NCI-H345 treated with DMSO at 0.1 percent for 48 hours (cell line): Measurements from ENCODE around the gene PIPOX.

Source experiments
- DNase-seq: peaks from one replicate; lab custom pipeline; 2025; ENCODE audit not compliant: unreplicated experiment; lab: John Stamatoyannopoulos, UW

Gene PIPOX

GRCh38 chr17:29042679-29043538, at the start of gene PIPOX:
PIPOX (plus strand) TSS chr17:29043141; CDS start chr17:29043226, 85 bp downstream.
- DNase-seq: peak; percentile 97

- no peak for DNase-seq
Observed at GRCh38 chr17:28993645-28994426, 49.1 kb upstream of the PIPOX start.

GRCh38 chr17:28996554-28997096, 46.3 kb upstream of the PIPOX start:
- DNase-seq: no peak

GRCh38 chr17:28997806-28998205, 45.1 kb upstream of the PIPOX start:
- DNase-seq: peak; percentile 67

- peak; percentile 29 for DNase-seq
Observed at GRCh38 chr17:28999206-28999605, 43.7 kb upstream of the PIPOX start.

- DNase-seq: no peak
Observed at GRCh38 chr17:29000973-29001372, 42.0 kb upstream of the PIPOX start.

GRCh38 chr17:29002811-29003210, 40.1 kb upstream of the PIPOX start:
- DNase-seq: no peak

- no peak for DNase-seq
Observed at GRCh38 chr17:29003289-29003688, 39.7 kb upstream of the PIPOX start.

- no peak for DNase-seq
Observed at GRCh38 chr17:29004081-29004692, 38.8 kb upstream of the PIPOX start.

- DNase-seq: peak; percentile 38
Observed at GRCh38 chr17:29005936-29006511, 36.9 kb upstream of the PIPOX start, which contains the start of gene SEZ6. SEZ6 (minus strand) TSS chr17:29006033; CDS start chr17:29005869, 164 bp downstream.

GRCh38 chr17:29007456-29007855, 35.5 kb upstream of the PIPOX start:
- no peak for DNase-seq

GRCh38 chr17:29007860-29008455, 35.0 kb upstream of the PIPOX start:
- no peak for DNase-seq

- DNase-seq: no peak
Observed at GRCh38 chr17:29008591-29008990, 34.4 kb upstream of the PIPOX start.

GRCh38 chr17:29010129-29010528, 32.8 kb upstream of the PIPOX start:
- no peak for DNase-seq

GRCh38 chr17:29010586-29010985, 32.4 kb upstream of the PIPOX start:
- DNase-seq: no peak

- no peak for DNase-seq
Observed at GRCh38 chr17:29012535-29012934, 30.4 kb upstream of the PIPOX start.

GRCh38 chr17:29014716-29015115, 28.2 kb upstream of the PIPOX start:
- DNase-seq: no peak

GRCh38 chr17:29016345-29017210, 26.4 kb upstream of the PIPOX start:
- DNase-seq: no peak

- DNase-seq: no peak
Observed at GRCh38 chr17:29018788-29019474, 24.0 kb upstream of the PIPOX start.
